Measurements from ENCODE around the gene RANBP1. TPM values are rescaled to one million over a fixed set of nuclear protein-coding genes. Genes with fewer than 3 reads are reported as not detected.

Gene RANBP1
- total and polyA plus RNA-seq, 9 of the 15 experiments (the other 6 are each of a cell fraction or from before 2014, with no cell fraction given) = 162 to 2,891 (median 1,289) TPM

GRCh38 chr22:20156611-20157429 lies 40.9 kb downstream of the RANBP1 start (continued):
- TF ChIP-seq, protein P1, sequence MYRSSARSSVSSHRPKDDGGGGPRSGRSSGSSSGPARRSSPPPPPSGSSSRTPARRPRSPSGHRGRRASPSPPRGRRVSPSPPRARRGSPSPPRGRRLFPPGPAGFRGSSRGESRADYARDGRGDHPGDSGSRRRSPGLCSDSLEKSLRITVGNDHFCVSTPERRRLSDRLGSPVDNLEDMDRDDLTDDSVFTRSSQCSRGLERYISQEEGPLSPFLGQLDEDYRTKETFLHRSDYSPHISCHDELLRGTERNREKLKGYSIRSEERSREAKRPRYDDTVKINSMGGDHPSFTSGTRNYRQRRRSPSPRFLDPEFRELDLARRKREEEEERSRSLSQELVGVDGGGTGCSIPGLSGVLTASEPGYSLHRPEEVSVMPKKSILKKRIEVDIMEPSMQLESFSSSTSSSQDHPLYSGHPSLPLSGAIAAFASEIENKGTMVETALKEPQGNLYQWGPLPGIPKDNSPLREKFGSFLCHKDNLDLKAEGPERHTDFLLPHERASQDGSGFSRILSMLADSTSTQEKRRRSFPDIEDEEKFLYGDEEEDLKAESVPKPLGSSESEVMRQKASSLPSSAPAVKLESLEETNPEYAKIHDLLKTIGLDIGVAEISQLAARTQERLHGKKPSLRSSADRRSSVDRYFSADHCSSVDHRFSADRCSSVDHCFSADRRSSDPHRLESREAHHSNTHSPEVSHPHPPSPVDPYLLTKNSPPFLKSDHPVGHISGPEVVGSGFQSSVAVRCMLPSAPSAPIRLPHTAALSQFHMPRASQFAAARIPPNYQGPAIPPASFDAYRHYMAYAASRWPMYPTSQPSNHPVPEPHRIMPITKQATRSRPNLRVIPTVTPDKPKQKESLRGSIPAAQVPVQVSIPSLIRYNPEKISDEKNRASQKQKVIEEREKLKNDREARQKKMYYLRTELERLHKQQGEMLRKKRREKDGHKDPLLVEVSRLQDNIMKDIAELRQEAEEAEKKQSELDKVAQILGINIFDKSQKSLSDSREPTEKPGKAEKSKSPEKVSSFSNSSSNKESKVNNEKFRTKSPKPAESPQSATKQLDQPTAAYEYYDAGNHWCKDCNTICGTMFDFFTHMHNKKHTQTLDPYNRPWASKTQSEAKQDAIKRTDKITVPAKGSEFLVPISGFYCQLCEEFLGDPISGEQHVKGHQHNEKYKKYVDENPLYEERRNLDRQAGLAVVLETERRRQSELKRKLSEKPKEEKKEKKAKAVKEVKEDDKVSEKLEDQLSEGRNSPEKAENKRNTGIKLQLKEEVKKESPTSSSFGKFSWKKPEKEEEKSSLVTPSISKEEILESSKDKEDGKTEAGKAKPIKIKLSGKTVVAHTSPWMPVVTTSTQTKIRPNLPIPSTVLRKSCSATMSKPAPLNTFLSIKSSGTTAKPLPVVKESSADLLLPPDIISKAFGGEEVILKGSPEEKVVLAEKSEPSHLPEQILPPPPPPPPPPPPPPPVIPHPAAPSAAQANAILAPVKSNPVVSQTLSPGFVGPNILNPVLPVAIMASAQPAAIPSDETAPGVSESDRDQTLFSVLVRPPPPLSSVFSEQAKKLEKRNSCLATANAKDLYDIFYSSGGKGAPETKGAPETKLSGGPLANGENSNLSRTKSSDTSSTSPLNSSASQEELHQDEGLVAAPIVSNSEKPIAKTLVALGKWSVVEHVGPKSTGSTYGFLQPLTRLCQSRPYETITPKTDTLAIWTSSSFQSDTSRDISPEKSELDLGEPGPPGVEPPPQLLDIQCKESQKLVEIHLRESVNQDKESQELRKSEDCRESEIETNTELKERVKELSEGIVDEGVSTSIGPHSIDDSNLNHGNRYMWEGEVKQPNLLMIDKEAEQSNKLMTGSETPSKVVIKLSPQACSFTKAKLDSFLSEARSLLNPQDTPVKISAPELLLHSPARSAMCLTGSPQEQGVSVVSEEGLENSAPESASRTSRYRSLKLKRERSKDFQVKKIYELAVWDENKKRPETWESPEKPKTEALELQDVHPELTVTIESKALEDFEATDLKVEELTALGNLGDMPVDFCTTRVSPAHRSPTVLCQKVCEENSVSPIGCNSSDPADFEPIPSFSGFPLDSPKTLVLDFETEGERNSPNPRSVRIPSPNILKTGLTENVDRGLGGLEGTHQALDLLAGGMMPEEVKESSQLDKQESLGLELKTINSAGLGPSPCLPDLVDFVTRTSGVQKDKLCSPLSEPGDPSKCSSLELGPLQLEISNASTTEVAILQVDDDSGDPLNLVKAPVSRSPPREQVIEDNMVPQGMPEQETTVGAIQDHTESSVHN (IDR thresholded peaks at IDR 0.05; ENCODE audit: borderline replicate concordance in 1 of 2, low read depth in 1 of 2) = no peak
- peak; percentile 82 for TF ChIP-seq GABPB1 (CRISPR knock-in tag; IDR thresholded peaks at IDR 0.05)
- peak in 1 of 2 experiments; percentile 35; a peak in 1 of 4 replicates for TF ChIP-seq KDM4B (IDR thresholded peaks at IDR 0.05; ENCODE audit: borderline replicate concordance in 2 of 2, low read depth in 1 of 2)
- no peak for TF ChIP-seq FOXA1 (IDR thresholded peaks at IDR 0.05; ENCODE audit: borderline replicate concordance)
- TF ChIP-seq ZNF274 (IDR thresholded peaks at IDR 0.05; ENCODE audit: borderline replicate concordance, low read depth, low read length) = no peak
- 0 out of 4 replicates have a peak, but pooled peaks of 1 of the 2 experiments have one; percentile 26 for TF ChIP-seq NRF1 (conservative IDR thresholded peaks at IDR 0.05 in 1 of 2, IDR thresholded peaks at IDR 0.05 in 1 of 2)
- peak; percentile 87 for TF ChIP-seq HOXB6 (CRISPR knock-in tag; IDR thresholded peaks at IDR 0.05; ENCODE audit: borderline replicate concordance)
- TF ChIP-seq, protein P2, sequence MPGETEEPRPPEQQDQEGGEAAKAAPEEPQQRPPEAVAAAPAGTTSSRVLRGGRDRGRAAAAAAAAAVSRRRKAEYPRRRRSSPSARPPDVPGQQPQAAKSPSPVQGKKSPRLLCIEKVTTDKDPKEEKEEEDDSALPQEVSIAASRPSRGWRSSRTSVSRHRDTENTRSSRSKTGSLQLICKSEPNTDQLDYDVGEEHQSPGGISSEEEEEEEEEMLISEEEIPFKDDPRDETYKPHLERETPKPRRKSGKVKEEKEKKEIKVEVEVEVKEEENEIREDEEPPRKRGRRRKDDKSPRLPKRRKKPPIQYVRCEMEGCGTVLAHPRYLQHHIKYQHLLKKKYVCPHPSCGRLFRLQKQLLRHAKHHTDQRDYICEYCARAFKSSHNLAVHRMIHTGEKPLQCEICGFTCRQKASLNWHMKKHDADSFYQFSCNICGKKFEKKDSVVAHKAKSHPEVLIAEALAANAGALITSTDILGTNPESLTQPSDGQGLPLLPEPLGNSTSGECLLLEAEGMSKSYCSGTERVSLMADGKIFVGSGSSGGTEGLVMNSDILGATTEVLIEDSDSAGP (CRISPR knock-in tag; IDR thresholded peaks at IDR 0.05) = peak; percentile 52; the same call in 1 of the 2 replicates
- TF ChIP-seq TBP (optimal IDR thresholded peaks at IDR 0.05; ENCODE audit: low read depth, low read length) = peak; percentile 25

All from K562 (cell line).